GM18520 (cell line): ENCODE data around the gene EBNA1BP2.
"Not testable (repeated sequence)": the region's sequence is repeated elsewhere in the genome, so short reads cannot be mapped to it uniquely, and the experiment has no call there.

Source experiments
- ATAC-seq: cut with Tn5 transposase; IDR thresholded peaks from one replicate; pipeline ENCODE4 v1.9.1; 2021; ENCODE audit not compliant: unreplicated experiment

The EBNA1BP2 gene

DNA sequence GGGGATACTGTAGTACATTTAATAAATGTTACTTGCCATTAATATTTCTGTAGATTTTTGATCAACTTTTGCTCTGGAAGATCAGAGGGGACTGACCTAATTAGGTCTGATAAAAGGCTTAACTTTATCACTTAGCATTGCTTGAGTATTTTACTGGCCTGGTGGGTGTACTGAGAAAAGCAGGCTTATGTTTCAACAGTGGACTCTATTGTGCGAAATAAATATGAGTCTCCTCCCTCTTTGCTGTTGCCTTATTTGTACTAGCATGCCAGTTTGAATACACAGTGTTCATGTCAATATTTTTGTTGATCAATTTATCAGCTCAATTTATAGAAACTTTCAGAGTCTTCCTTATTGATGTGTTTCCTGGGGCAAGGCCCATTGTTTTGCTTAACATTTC lies 49.1 kb downstream of the EBNA1BP2 start:
- no peak for ATAC-seq

DNA sequence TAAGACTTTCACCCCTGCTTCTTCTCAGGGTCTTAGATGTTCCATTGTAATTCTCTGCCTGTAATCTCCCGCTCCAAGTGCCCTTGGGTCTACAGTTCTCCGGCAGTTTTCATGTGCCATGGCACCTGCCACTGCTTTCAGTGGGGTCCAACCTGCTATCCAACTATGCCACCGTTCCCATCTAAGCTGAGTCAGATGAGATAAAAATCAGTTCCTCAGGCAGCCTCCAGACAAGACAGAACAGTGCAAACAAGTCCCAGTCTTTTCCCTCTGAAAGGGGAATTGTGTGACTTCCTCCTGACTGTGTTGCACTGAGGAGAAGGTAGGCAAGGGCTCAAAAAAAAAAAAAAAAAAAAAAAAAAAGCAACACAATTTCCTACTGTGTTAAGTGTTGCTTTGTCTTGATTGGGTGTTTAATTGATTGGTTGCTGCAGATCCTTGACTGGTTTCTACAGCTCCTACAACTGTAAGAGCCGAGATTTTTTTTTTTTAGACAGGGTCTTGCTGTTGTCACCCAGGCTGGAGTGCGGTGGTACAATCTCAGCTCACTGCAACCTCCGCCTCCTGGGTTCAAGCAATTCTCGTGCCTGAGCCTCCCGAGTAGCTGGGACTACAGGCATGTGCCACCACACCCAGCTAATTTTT lies 50.7 kb downstream of the EBNA1BP2 start:
- ATAC-seq: no peak

DNA sequence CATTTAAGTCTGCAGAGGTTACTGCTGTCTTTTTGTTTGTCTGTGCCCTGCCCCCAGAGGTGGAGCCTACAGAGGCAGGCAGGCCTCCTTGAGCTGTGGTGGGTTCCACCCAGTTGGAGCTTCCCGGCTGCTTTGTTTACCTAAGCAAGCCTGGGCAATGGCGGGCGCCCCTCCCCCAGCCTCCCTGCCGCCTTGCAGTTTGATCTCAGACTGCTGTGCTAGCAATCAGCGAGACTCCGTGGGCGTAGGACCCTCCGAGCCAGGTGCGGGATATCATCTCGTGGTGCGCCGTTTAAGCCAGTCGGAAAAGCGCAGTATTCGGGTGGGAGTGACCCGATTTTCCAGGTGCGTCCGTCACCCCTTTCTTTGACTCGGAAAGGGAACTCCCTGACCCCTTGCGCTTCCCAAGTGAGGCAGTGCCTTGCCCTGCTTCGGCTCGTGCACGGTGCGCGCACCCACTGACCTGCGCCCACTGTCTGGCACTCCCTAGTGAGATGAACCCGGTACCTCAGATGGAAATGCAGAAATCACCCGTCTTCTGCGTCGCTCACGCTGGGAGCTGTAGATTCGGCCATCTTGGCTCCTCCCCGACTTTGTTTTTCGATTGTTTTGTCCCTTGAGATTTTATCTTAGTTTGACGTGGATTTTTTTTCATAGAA lies 52.0 kb downstream of the EBNA1BP2 start:
- ATAC-seq: not testable (repeated sequence)
